Liver (tissue), 9 donors: ENCODE measurements around the gene OR1A1. TPM values are rescaled to one million over a fixed set of nuclear protein-coding genes. Genes with fewer than 3 reads are reported as not detected.

Source experiments
- DNase-seq: peaks from one replicate; pipeline ENCODE4 v3.0.0-alpha.2; 2017; ENCODE audit warnings: low spot score
- H3K27ac ChIP-seq, 2 donors: one replicate each; pipeline ENCODE4 v1.7.0; 2013; ENCODE audit warnings: inconsistent platforms in 2 of 2, low read length in 2 of 2, control low read depth in 1 of 2, low read depth in 1 of 2, mild to moderate bottlenecking in 1 of 2
- H3K27me3 ChIP-seq, 4 donors: one replicate each; pipeline versions ENCODE4 v1.6.1 to v1.7.0; 2013; ENCODE audit warnings: low read length in 3 of 4, inconsistent platforms in 1 of 4, mild to moderate bottlenecking in 1 of 4, moderate library complexity in 1 of 4; ENCODE audit not compliant: control insufficient read depth in 4 of 4, insufficient read depth in 4 of 4
- H3K36me3 ChIP-seq, 4 donors: one replicate each; pipeline versions ENCODE4 v1.6.1 to v1.7.0; 2013; ENCODE audit warnings: low read length in 3 of 4, mild to moderate bottlenecking in 3 of 4, low read depth in 1 of 4, moderate library complexity in 1 of 4; ENCODE audit not compliant: control insufficient read depth in 4 of 4, insufficient read depth in 3 of 4
- H3K4me1 ChIP-seq, 4 donors: one replicate each; pipeline versions ENCODE4 v1.6.1 to v1.7.0; 2013; ENCODE audit warnings: low read length in 3 of 4, mild to moderate bottlenecking in 3 of 4, moderate library complexity in 1 of 4; ENCODE audit not compliant: control insufficient read depth in 4 of 4, insufficient read depth in 4 of 4
- H3K4me3 ChIP-seq, 3 donors: one replicate each; pipeline versions ENCODE4 v1.6.1 to v1.7.0; 2013; ENCODE audit warnings: low read length in 3 of 3, control low read depth in 1 of 3, low read depth in 1 of 3, mild to moderate bottlenecking in 1 of 3
- H3K9ac ChIP-seq, 2 donors: one replicate each; pipeline ENCODE4 v1.7.0; 2013; ENCODE audit warnings: low read length in 2 of 2, mild to moderate bottlenecking in 2 of 2, moderate library complexity in 2 of 2, control low read depth in 1 of 2, low read depth in 1 of 2
- H3K9me3 ChIP-seq, 4 donors: one replicate each; pipeline versions ENCODE4 v1.6.1 to v1.7.0; 2013; ENCODE audit warnings: low read length in 3 of 4; ENCODE audit not compliant: control insufficient read depth in 4 of 4
- ATF3 ChIP-seq: IDR thresholded peaks from 2 replicates; pipeline ENCODE4 v1.6.1; 2016; ENCODE audit warnings: antibody characterized with exemption
- EGR1 ChIP-seq, 2 donors: IDR thresholded peaks; 2 replicates each; pipeline ENCODE4 v1.6.1; 2016 to 2018; ENCODE audit warnings: antibody characterized with exemption in 2 of 2, low read depth in 2 of 2
- FOXA1 ChIP-seq: IDR thresholded peaks from 2 replicates; pipeline ENCODE4 v1.6.1; 2016; ENCODE audit warnings: antibody characterized with exemption
- FOXA2 ChIP-seq: IDR thresholded peaks from 2 replicates; pipeline ENCODE4 v1.6.1; 2016; ENCODE audit warnings: antibody characterized with exemption
- GABPA ChIP-seq, 2 donors: IDR thresholded peaks in 1 of 2; conservative IDR thresholded peaks in 1 of 2; 2 replicates each; pipeline ENCODE4 v1.6.1; 2016; ENCODE audit warnings: antibody characterized with exemption in 2 of 2, mild to moderate bottlenecking in 1 of 2, moderate library complexity in 1 of 2
- HNF4A ChIP-seq, 2 donors: conservative IDR thresholded peaks; 2 replicates each; pipeline ENCODE4 v1.6.1; 2016; ENCODE audit warnings: antibody characterized with exemption in 2 of 2, mild to moderate bottlenecking in 2 of 2
- HNF4G ChIP-seq: IDR thresholded peaks from 2 replicates; pipeline ENCODE4 v1.6.1; 2016; ENCODE audit warnings: antibody characterized with exemption
- JUND ChIP-seq, 2 donors: IDR thresholded peaks; 2 replicates each; pipeline ENCODE4 v1.6.1; 2016; ENCODE audit warnings: antibody characterized with exemption in 2 of 2
- MAX ChIP-seq: IDR thresholded peaks from 2 replicates; pipeline ENCODE4 v1.6.1; 2016; ENCODE audit warnings: antibody characterized with exemption
- NR2F2 ChIP-seq: IDR thresholded peaks from 2 replicates; pipeline ENCODE4 v1.6.1; 2016; ENCODE audit warnings: antibody characterized with exemption
- RAD21 ChIP-seq, 2 donors: IDR thresholded peaks; 2 replicates each; pipeline ENCODE4 v1.6.1; 2016; ENCODE audit warnings: antibody characterized with exemption in 2 of 2, mild to moderate bottlenecking in 2 of 2
- REST ChIP-seq: IDR thresholded peaks from 2 replicates; pipeline ENCODE4 v1.6.1; 2016; ENCODE audit warnings: antibody characterized with exemption, mild to moderate bottlenecking
- RXRA ChIP-seq, 2 donors: IDR thresholded peaks; 2 replicates each; pipeline ENCODE4 v1.6.1; 2017 to 2018; ENCODE audit warnings: antibody characterized with exemption in 2 of 2, mild to moderate bottlenecking in 1 of 2
- SP1 ChIP-seq: IDR thresholded peaks from 2 replicates; pipeline ENCODE4 v1.6.1; 2018; ENCODE audit warnings: antibody characterized with exemption, mild to moderate bottlenecking
- TAF1 ChIP-seq: conservative IDR thresholded peaks from 2 replicates; pipeline ENCODE4 v1.6.1; 2016; ENCODE audit warnings: antibody characterized with exemption, mild to moderate bottlenecking
- YY1 ChIP-seq: IDR thresholded peaks from 2 replicates; pipeline ENCODE4 v1.6.1; 2016; ENCODE audit warnings: antibody characterized with exemption, mild to moderate bottlenecking
- ZBTB33 ChIP-seq: IDR thresholded peaks from 2 replicates; pipeline ENCODE4 v1.6.1; 2016; ENCODE audit warnings: antibody characterized with exemption
- WGBS: extraction: QIAGEN DNeasy Blood & Tissue Kit; methylation state at CpG from one replicate; pipeline ENCODE4 v1.1.7; 2013; 5-methylcytosine and 5-hydroxymethylcytosine counted together
- polyA plus RNA-seq, 2 donors: library from polyadenylated mRNA; stranded (reverse) in 1 of 2; unstranded in 1 of 2; fragments of 200-250 nt in 1 of 2; fragments of >200 nt in 1 of 2; fragmentation: Nextera tagmentation in 1 of 2; extraction: Ambion mirVana in 1 of 2; gene quantifications; one replicate each; pipeline versions ENCODE4 v1.2.1 to v1.2.3, GENCODE V29; 2013 to 2015
- total RNA-seq, 2 donors: library from RNA; depleted of rRNA; stranded (reverse); fragments of >200 nt; gene quantifications; one replicate each; pipeline ENCODE4 v1.2.3, GENCODE V29; 2014
- donor health status: healthy.
- donor health status: healthy.
- donor health status: healthy.
- donor health status: healthy.
- donor health status: healthy.

Gene OR1A1
- total and polyA plus RNA-seq, 4 donors: not detected

GRCh38 chr17:3208484-3208883 is 1.0 kb downstream of the OR1A1 start:
- Histone ChIP-seq H3K27me3 (peaks cover 0 to 4% (median under 1%) of the 10 kb centered on the region in 4 donors), H3K9me3 (peaks cover 0 to 5% (median 0%) of the 10 kb centered on the region in 4 donors), H3K9ac (no peak overlapping the region), H3K36me3 (no peaks in the 10 kb centered on the region), H3K4me3 (no peak overlapping the region), H3K4me1 (no peaks in the 10 kb centered on the region), H3K27ac (no peak overlapping the region)
- TF ChIP-seq RAD21 (IDR thresholded peaks at IDR 0.05) (no peak), ZBTB33 (no peak), RXRA (IDR thresholded peaks at IDR 0.05) (no peak), EGR1 (IDR thresholded peaks at IDR 0.05; ENCODE audit: low read depth in 2 of 2) (no peak), SP1 (no peak), GABPA (IDR thresholded peaks at IDR 0.05 in 1 of 2, conservative IDR thresholded peaks at IDR 0.05 in 1 of 2) (no peak), ATF3 (no peak), FOXA1 (no peak), FOXA2 (no peak), MAX (no peak), JUND (IDR thresholded peaks at IDR 0.05) (no peak), YY1 (no peak), HNF4A (conservative IDR thresholded peaks at IDR 0.05) (no peak), HNF4G (no peak), NR2F2 (no peak), REST (no peak)
- no peak for DNase-seq
- WGBS: 87% methylated on average over 6 of the region's 6 CpGs

GRCh38 chr17:3213001-3213400 is 5.5 kb downstream of the OR1A1 start:
- H3K27ac ChIP-seq: no peak overlapping the region
- no peaks in the 10 kb centered on the region for H3K9me3 ChIP-seq
- H3K9ac ChIP-seq: no peak overlapping the region
- H3K4me3 ChIP-seq: no peak overlapping the region
- H3K27me3 ChIP-seq: peaks cover 0 to 7% (median 1%) of the 10 kb centered on the region in 4 donors
- H3K4me1 ChIP-seq: no peaks in the 10 kb centered on the region
- TF ChIP-seq TAF1 (no peak), HNF4G (no peak), ZBTB33 (no peak), GABPA (IDR thresholded peaks at IDR 0.05 in 1 of 2, conservative IDR thresholded peaks at IDR 0.05 in 1 of 2) (no peak), FOXA2 (no peak), YY1 (no peak), HNF4A (conservative IDR thresholded peaks at IDR 0.05) (no peak), ATF3 (no peak), FOXA1 (no peak), JUND (IDR thresholded peaks at IDR 0.05) (no peak)
- DNase-seq: no peak
- no peaks in the 10 kb centered on the region for H3K36me3 ChIP-seq
- WGBS: 78% methylated on average over 3 of the region's 3 CpGs
